Ascending aorta (tissue), 2 donors: ENCODE results near the gene DENND10. TPM values are rescaled to one million over a fixed set of nuclear protein-coding genes. Genes with fewer than 3 reads are reported as not detected.

Source experiments
- DNase-seq, 2 donors: peaks; one replicate each; pipeline ENCODE4 v3.0.0-alpha.2; 2019; ENCODE audit warnings: low spot score in 2 of 2
- H3K27ac ChIP-seq, 2 donors: fragments of 200-600 bp; sonication (generic); one replicate each; pipeline ENCODE4 v1.5.1; 2016 to 2017; ENCODE audit warnings: mild to moderate bottlenecking in 1 of 2
- H3K27me3 ChIP-seq: fragments of 200-600 bp; sonication (generic); one replicate; pipeline ENCODE4 v1.5.1; 2017
- H3K36me3 ChIP-seq, 2 donors: fragments of 200-600 bp; sonication (generic); one replicate each; pipeline ENCODE4 v1.5.1; 2016
- H3K4me1 ChIP-seq, 2 donors: fragments of 200-600 bp; sonication (generic); one replicate each; pipeline ENCODE4 v1.5.1; 2016 to 2017; ENCODE audit warnings: mild to moderate bottlenecking in 1 of 2
- H3K4me3 ChIP-seq, 2 donors: fragments of 200-600 bp; sonication (generic); one replicate each; pipeline ENCODE4 v1.5.1; 2016 to 2017; ENCODE audit warnings: mild to moderate bottlenecking in 1 of 2
- H3K9me3 ChIP-seq, 2 donors: fragments of 200-600 bp; sonication (generic); one replicate each; pipeline ENCODE4 v1.5.1; 2016
- intact Hi-C: fragments of 100-400 bp; cut with DNase I; formaldehyde crosslinking; loops from one replicate; pipeline ENCODE4 v1.15.1; 2023
- total RNA-seq: library from RNA; depleted of rRNA; stranded (reverse); fragments of >200 nt; gene quantifications from one replicate; pipeline ENCODE4 v1.1.0, GENCODE V29; 2016
- TF ChIP-seq, protein P1 (sequence below), 3 experiments: fragments of 200-600 bp in 2 of 3; fragments of 450-650 bp in 1 of 3; sonication (generic) in 2 of 3; IDR thresholded peaks; one replicate each; pipeline ENCODE4 v1.5.1; 2016 to 2019; ENCODE audit warnings: antibody characterized with exemption in 3 of 3, mild to moderate bottlenecking in 1 of 3, moderate library complexity in 1 of 3

DENND10 gene
- total RNA-seq, 1 donor from 2014 or later, result 85.1 TPM

DNA sequence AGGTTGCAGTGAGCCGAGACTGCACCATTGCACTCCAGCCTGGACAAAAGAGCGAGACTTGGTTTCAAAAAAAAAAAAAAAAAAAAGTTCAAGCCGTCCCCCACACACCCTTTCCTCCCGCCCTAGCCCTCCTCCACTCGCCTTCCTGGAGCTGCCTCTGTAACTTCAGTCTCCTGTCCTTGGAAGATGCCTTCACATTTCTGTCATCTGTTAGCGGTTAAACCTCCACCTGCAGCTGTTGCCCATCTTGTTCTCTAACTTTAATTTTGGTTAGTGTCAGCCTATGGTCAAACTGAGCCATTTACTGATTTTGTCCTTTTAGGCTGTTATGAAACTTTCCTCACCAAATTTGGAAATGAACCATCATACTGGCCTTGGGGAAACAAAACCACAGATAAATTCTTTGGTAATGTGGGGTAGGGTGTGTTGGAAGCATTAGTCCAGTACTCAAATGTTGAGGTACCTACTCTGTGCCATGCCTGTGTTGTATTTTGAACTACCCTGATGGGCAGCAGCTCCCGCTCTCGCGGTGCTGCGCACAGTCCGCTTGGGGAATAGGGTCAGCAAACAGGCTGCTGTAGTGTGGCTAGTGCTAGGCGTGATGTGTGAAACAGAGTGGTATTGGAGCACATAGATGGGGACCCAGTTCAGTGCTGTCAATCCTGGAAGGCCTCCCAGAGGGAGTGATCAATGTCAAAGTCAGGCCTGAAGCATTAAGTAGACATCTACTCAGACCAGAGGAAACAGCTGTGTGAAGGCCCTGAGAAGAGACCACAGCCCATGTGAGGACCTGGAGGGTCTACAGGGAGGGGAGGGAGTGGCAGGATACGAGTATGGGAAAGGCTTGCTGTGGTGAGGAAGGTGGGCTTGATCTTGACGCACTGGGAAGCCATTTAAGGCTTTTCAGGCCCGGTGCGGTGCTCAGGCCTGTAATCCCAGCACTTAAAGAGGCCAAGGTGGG lies 34.7 kb downstream of the DENND10 start:
- H3K36me3 ChIP-seq, result peaks cover 0 to 17% of the 10 kb centered on the region in 2 donors
- H3K27me3 ChIP-seq, result no peaks in the 10 kb centered on the region
- H3K27ac ChIP-seq, result no peak overlapping the region
- no peak for DNase-seq
- no peaks in the 10 kb centered on the region for H3K4me1 ChIP-seq
- H3K4me3 ChIP-seq, result no peak overlapping the region
- TF ChIP-seq, protein P1, sequence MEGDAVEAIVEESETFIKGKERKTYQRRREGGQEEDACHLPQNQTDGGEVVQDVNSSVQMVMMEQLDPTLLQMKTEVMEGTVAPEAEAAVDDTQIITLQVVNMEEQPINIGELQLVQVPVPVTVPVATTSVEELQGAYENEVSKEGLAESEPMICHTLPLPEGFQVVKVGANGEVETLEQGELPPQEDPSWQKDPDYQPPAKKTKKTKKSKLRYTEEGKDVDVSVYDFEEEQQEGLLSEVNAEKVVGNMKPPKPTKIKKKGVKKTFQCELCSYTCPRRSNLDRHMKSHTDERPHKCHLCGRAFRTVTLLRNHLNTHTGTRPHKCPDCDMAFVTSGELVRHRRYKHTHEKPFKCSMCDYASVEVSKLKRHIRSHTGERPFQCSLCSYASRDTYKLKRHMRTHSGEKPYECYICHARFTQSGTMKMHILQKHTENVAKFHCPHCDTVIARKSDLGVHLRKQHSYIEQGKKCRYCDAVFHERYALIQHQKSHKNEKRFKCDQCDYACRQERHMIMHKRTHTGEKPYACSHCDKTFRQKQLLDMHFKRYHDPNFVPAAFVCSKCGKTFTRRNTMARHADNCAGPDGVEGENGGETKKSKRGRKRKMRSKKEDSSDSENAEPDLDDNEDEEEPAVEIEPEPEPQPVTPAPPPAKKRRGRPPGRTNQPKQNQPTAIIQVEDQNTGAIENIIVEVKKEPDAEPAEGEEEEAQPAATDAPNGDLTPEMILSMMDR (IDR thresholded peaks at IDR 0.05), result no peak
- H3K9me3 ChIP-seq, result no peaks in the 10 kb centered on the region
- intact Hi-C loops, result no loop called here

DNA sequence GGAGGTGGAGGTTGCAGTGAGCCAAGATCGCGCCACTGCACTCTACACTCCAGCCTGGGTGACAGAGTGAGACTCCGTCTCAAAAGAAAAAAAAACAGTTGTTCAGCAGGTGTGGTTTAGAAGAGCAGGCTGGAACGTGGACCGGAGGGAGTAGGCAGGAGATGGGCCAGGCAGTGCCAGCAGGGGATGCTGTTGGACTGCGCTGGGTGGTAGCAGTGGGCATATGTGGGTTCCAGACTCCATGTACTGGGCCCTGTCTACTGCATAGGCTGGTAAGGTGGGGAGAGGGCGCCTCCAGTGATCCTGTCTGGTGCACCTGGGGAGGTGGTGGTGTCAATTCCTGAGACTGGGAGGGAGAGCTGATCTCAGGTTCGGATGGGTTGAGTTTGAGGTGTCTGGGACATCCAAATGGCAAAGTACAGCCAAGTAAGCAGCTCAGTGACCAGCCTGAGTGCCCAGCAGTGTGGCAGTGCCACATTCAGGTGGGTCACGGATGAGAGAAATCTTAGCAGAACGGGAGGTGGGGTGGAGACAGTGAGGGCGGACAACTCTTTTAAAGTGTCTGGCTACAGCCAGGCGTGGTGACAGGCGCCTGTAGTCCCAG lies 35.7 kb downstream of the DENND10 start:
- peaks cover 0 to 12% of the 10 kb centered on the region in 2 donors for H3K36me3 ChIP-seq
- intact Hi-C loops, result no loop called here
- no peaks in the 10 kb centered on the region for H3K4me1 ChIP-seq
- H3K9me3 ChIP-seq, result no peaks in the 10 kb centered on the region
- no peaks in the 10 kb centered on the region for H3K27me3 ChIP-seq
- no peak overlapping the region for H3K4me3 ChIP-seq
- no peak overlapping the region for H3K27ac ChIP-seq
- DNase-seq, result no peak
- TF ChIP-seq, protein P1 (IDR thresholded peaks at IDR 0.05), result peak; percentile 19 to 53 (median 33)

DNA sequence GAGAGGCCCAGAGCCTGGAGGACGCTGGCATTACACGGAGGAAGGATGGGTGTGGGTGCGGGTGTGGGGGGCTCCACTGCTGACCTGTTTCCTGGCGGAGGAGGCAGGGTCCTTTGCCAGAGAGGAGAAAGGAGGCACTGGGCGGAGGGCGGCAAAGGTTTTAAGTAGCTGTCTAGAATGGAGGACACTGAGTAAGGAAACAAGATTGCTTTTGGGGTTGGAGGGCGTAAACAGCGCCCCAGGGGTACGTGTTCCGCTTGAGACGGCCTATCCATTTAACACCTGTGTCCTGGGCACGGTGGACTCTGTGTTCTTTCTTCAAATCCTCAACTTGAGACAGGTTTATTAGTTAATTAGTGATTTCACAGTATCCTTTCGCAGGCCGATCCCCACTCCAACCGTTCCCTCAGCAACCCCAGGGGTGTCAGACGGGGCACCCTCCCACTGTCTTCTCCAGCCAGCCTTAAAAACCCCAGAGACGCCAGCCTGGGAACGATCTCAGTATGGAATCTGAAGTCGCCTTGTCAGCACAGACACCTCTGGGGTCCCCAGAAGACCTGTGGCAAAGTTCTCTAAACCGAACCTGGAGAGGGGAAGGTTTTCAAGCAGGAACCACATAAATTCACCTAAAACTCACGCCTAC lies 36.8 kb downstream of the DENND10 start:
- DNase-seq, result no peak
- no peaks in the 10 kb centered on the region for H3K27me3 ChIP-seq
- peaks cover under 1 to 16% of the 10 kb centered on the region in 2 donors for H3K36me3 ChIP-seq
- H3K9me3 ChIP-seq, result no peaks in the 10 kb centered on the region
- H3K27ac ChIP-seq, result no peak overlapping the region
- TF ChIP-seq, protein P1 (IDR thresholded peaks at IDR 0.05), result no peak
- no peak overlapping the region for H3K4me3 ChIP-seq
- intact Hi-C loops, result no loop called here
- H3K4me1 ChIP-seq, result no peaks in the 10 kb centered on the region

DNA sequence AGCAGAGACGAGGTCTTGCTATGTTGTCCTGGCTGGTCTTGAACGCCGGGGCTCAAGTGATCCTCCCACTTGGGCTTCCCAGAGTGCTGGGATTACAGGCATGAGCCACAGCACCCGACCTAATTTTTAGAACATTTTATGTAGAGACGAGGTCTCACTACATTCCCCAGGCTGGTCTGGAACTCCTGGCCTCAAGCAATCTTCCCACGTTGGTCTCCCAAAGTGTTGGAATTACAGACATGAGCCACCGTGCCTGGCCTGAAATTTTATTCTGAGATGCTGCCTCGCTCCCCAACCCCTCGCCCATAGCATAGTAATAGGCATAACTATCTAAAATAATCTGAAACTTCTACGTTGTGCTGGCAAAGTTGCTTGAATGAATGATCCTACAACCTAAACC lies 39.7 kb downstream of the DENND10 start:
- DNase-seq, result no peak
- H3K4me1 ChIP-seq, result no peaks in the 10 kb centered on the region
- TF ChIP-seq, protein P1 (IDR thresholded peaks at IDR 0.05), result no peak
- no peaks in the 10 kb centered on the region for H3K27me3 ChIP-seq
- H3K4me3 ChIP-seq, result no peak overlapping the region
- no peaks in the 10 kb centered on the region for H3K9me3 ChIP-seq
- peaks cover 20 to 35% of the 10 kb centered on the region in 2 donors for H3K36me3 ChIP-seq
- no peak overlapping the region for H3K27ac ChIP-seq
- intact Hi-C loops, result no loop called here

DNA sequence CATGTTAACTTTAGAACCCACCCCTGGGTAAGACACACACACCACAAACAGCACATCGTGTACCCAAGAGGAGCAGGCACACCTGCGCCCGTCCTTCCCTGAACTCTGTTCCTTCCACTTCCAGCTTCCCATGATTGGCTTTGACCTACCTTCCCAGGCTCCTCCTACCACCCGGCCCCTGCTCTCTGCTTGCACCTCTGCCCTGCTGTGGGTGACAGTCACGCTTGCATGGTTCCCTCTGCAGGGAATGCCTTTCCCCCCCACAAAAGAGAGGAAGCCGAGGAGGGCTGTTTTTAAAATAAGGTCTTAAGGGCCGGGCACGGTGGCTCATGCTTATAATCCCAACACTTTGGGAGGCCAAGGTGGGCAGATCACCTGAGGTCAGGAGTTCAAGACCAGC lies 45.2 kb downstream of the DENND10 start:
- no peak for DNase-seq
- peaks cover 33 to 68% of the 10 kb centered on the region in 2 donors for H3K36me3 ChIP-seq
- no peaks in the 10 kb centered on the region for H3K9me3 ChIP-seq
- H3K4me3 ChIP-seq, result no peak overlapping the region
- no peaks in the 10 kb centered on the region for H3K4me1 ChIP-seq
- no peak overlapping the region for H3K27ac ChIP-seq
- intact Hi-C loops, result no loop called here
- H3K27me3 ChIP-seq, result no peaks in the 10 kb centered on the region
- TF ChIP-seq, protein P1 (IDR thresholded peaks at IDR 0.05), result no peak
